K562 (cell line): ENCODE results near the gene AFF1. TPM values are rescaled to one million over a fixed set of nuclear protein-coding genes. Genes with fewer than 3 reads are reported as not detected.

Source experiments
- ATAC-seq: fragments of 200-7000 bp; cut with Tn5 transposase; 3 replicates; pipeline ENCODE4 v1.9.1; 2020; ENCODE audit warnings: moderate library complexity
- BruUV-seq: library from RNA; stranded (reverse); fragments of 400-500 nt; replicated peaks from 2 replicates; lab custom pipeline; 2021; lab: Mats Ljungman, UMichigan
- CTCF ChIA-PET: fragments of 300-600 bp; formaldehyde crosslinking; extraction: SDS; loops from one replicate; lab custom pipeline; 2021; ENCODE audit warnings: low intra/inter-chr PET ratio; lab: Yijun Ruan, JAX
- POLR2A ChIA-PET: fragments of 300-600, 350-650 bp; sonication (Branson Sonifier 250); formaldehyde crosslinking; extraction: SDS; loops from one replicate; lab custom pipeline; 2021; ENCODE audit warnings: antibody characterized with exemption, inconsistent platforms; lab: Yijun Ruan, JAX
- DNase-seq, 4 experiments: peaks; one replicate each; pipeline versions ENCODE4 v3.0.0 to v3.0.0-alpha.2; 2011 to 2018; ENCODE audit warnings: low spot score in 3 of 4, mixed read lengths in 3 of 4; ENCODE audit errors: extremely low read depth in 1 of 4
- FAIRE-seq: peaks from 2 replicates; lab custom pipeline; 2011; peaks lifted over from hg19 to GRCh38; lab: Jason Lieb, UNC
- H2AFZ ChIP-seq: 2 replicates; pipeline ENCODE4 v1.6.0; 2011; ENCODE audit warnings: low read depth, low read length, control low read depth, inconsistent platforms
- H3K27ac ChIP-seq: fragments of 200-600 bp; 3 replicates; pipeline ENCODE4 v1.8.0; 2011; ENCODE audit warnings: low read depth, mild to moderate bottlenecking, control low read depth, inconsistent platforms, low read length, moderate library complexity, mixed read lengths; ENCODE audit errors: extremely low read depth
- H3K27me3 ChIP-seq, 2 experiments: fragments of 300-600 bp in 1 of 2; 2 replicates in 1 of 2; 3 replicates in 1 of 2; pipeline versions ENCODE4 v1.6.0 to v1.8.0; 2011; ENCODE audit warnings: inconsistent platforms in 2 of 2, low read length in 2 of 2, mild to moderate bottlenecking in 1 of 2, mixed read lengths in 1 of 2, moderate library complexity in 1 of 2; ENCODE audit not compliant: control insufficient read depth in 2 of 2, insufficient read depth in 2 of 2
- H3K36me3 ChIP-seq: fragments of 300-600 bp; 3 replicates; pipeline ENCODE4 v1.8.0; 2011; ENCODE audit warnings: mild to moderate bottlenecking, low read length, inconsistent platforms; ENCODE audit not compliant: control insufficient read depth, insufficient read depth
- H3K4me1 ChIP-seq, 2 experiments: fragments of 200-600 bp in 1 of 2; replicated peaks in 1 of 2; 2 replicates in 1 of 2; 3 replicates in 1 of 2; pipeline versions ENCODE4 v1.5.1 to v1.8.0; 2011; ENCODE audit warnings: inconsistent platforms in 2 of 2, low read length in 2 of 2, mild to moderate bottlenecking in 1 of 2, mixed read lengths in 1 of 2, moderate library complexity in 1 of 2; ENCODE audit not compliant: control insufficient read depth in 2 of 2, insufficient read depth in 2 of 2
- H3K4me2 ChIP-seq: 2 replicates; pipeline ENCODE4 v1.6.1; 2011; ENCODE audit warnings: low read length, control low read depth, inconsistent platforms, mixed read lengths; ENCODE audit not compliant: insufficient read depth
- H3K4me3 ChIP-seq: fragments of 200-600 bp; sonication (generic), shearing (Covaris generic); 2 replicates; pipeline ENCODE4 v1.5.1; 2016; ENCODE audit warnings: control low read depth, inconsistent platforms
- H3K79me2 ChIP-seq: fragments of 200-600 bp; 3 replicates; pipeline ENCODE4 v1.8.0; 2011; ENCODE audit warnings: low read length, inconsistent platforms; ENCODE audit not compliant: control insufficient read depth, insufficient read depth
- H3K9ac ChIP-seq, 2 experiments: 2 replicates each; pipeline versions ENCODE4 v1.6.0 to v1.6.1; 2011; ENCODE audit warnings: low read depth in 2 of 2, low read length in 2 of 2, control low read depth in 1 of 2, inconsistent platforms in 1 of 2, mild to moderate bottlenecking in 1 of 2, mixed read lengths in 1 of 2; ENCODE audit not compliant: insufficient read depth in 1 of 2
- H3K9me1 ChIP-seq: one replicate; pipeline ENCODE4 v1.6.0; 2011; ENCODE audit warnings: inconsistent platforms, mild to moderate bottlenecking, low read length, moderate library complexity; ENCODE audit not compliant: control insufficient read depth, insufficient read depth
- H3K9me3 ChIP-seq: replicated peaks from 2 replicates; pipeline ENCODE4 v1.5.1; 2011; ENCODE audit warnings: low read depth, low read length, inconsistent platforms; ENCODE audit not compliant: control insufficient read depth, insufficient read depth
- H4K20me1 ChIP-seq: replicated peaks from 2 replicates; pipeline ENCODE4 v1.6.1; 2011; ENCODE audit warnings: low read length, inconsistent platforms, mixed read lengths; ENCODE audit not compliant: control insufficient read depth, insufficient read depth
- ARID3A ChIP-seq: IDR thresholded peaks from 2 replicates; pipeline ENCODE4 v1.6.1; 2012; ENCODE audit warnings: low read depth, low read length, improper control_type of control experiment, borderline replicate concordance
- BMI1 ChIP-seq: fragments of 150-350 bp; IDR thresholded peaks from 2 replicates; pipeline ENCODE4 v1.6.1; 2014; ENCODE audit warnings: low read length
- MLLT1 ChIP-seq, 2 experiments: fragments of 450-650 bp; IDR thresholded peaks; 2 replicates each; pipeline ENCODE4 v1.6.1; 2016
- PML ChIP-seq: IDR thresholded peaks from 2 replicates; pipeline ENCODE4 v1.6.1; 2012; ENCODE audit warnings: low read length, inconsistent platforms
- SMAD2 ChIP-seq: fragments of 150-350 bp; IDR thresholded peaks from 2 replicates; pipeline ENCODE4 v1.6.1; 2014; ENCODE audit warnings: low read depth, mild to moderate bottlenecking, low read length
- SMC3 ChIP-seq: conservative IDR thresholded peaks from 2 replicates; pipeline ENCODE4 v1.6.1; 2011; ENCODE audit warnings: low read depth, low read length, improper control_type of control experiment; ENCODE audit not compliant: insufficient read depth
- STAG1 ChIP-seq: sonication (generic); formaldehyde crosslinking; IDR thresholded peaks from 2 replicates; pipeline ENCODE4 v1.5.0; 2020; ENCODE audit warnings: missing genetic modification reagents, borderline replicate concordance
- ZZZ3 ChIP-seq: fragments of 450-650 bp; IDR thresholded peaks from 2 replicates; pipeline ENCODE4 v1.6.1; 2016; ENCODE audit warnings: antibody characterized with exemption, mild to moderate bottlenecking, moderate library complexity
- WGBS: fragments of 100-300 bp; shearing (Covaris generic); methylation state at CpG from one replicate; pipeline ENCODE4 v1.1.6; 2016; ENCODE audit warnings: low coverage, mixed read lengths; ENCODE audit not compliant: insufficient coverage; ENCODE audit errors: missing lambda C conversion rate; 5-methylcytosine and 5-hydroxymethylcytosine counted together
- in situ Hi-C: fragments of 300-500 bp; cut with MboI; formaldehyde crosslinking; loops from 4 replicates; pipeline ENCODE4 v1.15.0; 2018; ENCODE audit warnings: inconsistent platforms, mixed read lengths
- intact Hi-C: fragments of 100-400 bp; cut with micrococcal nuclease; formaldehyde crosslinking; loops from 2 replicates; pipeline ENCODE4 v1.14.2; 2022
- polyA plus RNA-seq, 8 experiments: library from polyadenylated mRNA; depleted of rRNA in 4 of 8; stranded (reverse) in 5 of 8; unstranded in 3 of 8; fragments of >200 nt; fragmentation: Nextera tagmentation in 2 of 8; fragmentation: Illumina TruSeq in 1 of 8; extraction: Ambion mirVana in 2 of 8; extraction: Trizol in 1 of 8; gene quantifications; 2 replicates each; pipeline versions ENCODE4 v1.2.1 to v1.2.3, GENCODE V29; 2011 to 2014; ENCODE audit warnings: inconsistent platforms in 1 of 8, missing spikeins in 1 of 8
- total RNA-seq, 7 experiments: library from RNA; depleted of rRNA in 6 of 7; stranded (reverse); fragments of >200 nt in 6 of 7; fragmentation: Illumina TruSeq in 2 of 7; extraction: Trizol in 2 of 7; gene quantifications; 2 replicates each; pipeline versions ENCODE4 v1.2.1 to v1.2.3, GENCODE V29; 2011 to 2021; ENCODE audit warnings: low replicate concordance in 1 of 7
- TF ChIP-seq, protein P1 (sequence below), 2 experiments: fragments of 450-650 bp; conservative IDR thresholded peaks; 2 replicates each; pipeline ENCODE4 v1.6.1; 2017; ENCODE audit warnings: mild to moderate bottlenecking in 2 of 2, moderate library complexity in 2 of 2

The AFF1 gene
- total and polyA plus RNA-seq, 9 of the 15 experiments (the other 6 are each of a cell fraction or from before 2014, with no cell fraction given): 4.1 to 47.5 (median 17.2) TPM

- no peaks in the 10 kb centered on the region for H3K9me3 ChIP-seq
- 8% methylated on average over 4 of the region's 4 CpGs for WGBS
- H3K4me3 ChIP-seq: no peak overlapping the region
- intact Hi-C loops: loop anchor here (1.0 to 5.0 kb wide), 5 partner anchors 106 to 566 kb away; no protein-coding TSS in a partner anchor
- no peaks in the 10 kb centered on the region; a peak in 1 of 5 replicates for H3K4me1 ChIP-seq
- H3K27ac ChIP-seq: no peak overlapping the region
- H3K36me3 ChIP-seq: no peaks in the 10 kb centered on the region
- H4K20me1 ChIP-seq: no peaks in the 10 kb centered on the region
- H2AFZ ChIP-seq: no peak overlapping the region
- no peak overlapping the region for H3K4me2 ChIP-seq
- no peaks in the 10 kb centered on the region for H3K9me1 ChIP-seq
- FAIRE-seq (peak; percentile 84), ATAC-seq (peak; percentile 90), DNase-seq (peak in 1 of 4 experiments; percentile 55)
- H3K27me3 ChIP-seq: no peaks in the 10 kb centered on the region
- in situ Hi-C loops: loop anchor here (5.0 to 10.0 kb wide), 2 partner anchors 406 to 946 kb away; no protein-coding TSS in a partner anchor
- no peak overlapping the region for H3K9ac ChIP-seq
- H3K79me2 ChIP-seq: no peaks in the 10 kb centered on the region
- ChIA-PET CTCF (interaction anchor here (0.6 to 1.7 kb wide), 6 partner anchors 18 to 950 kb away, joined by 3 to 7 read pairs (median 4); no protein-coding TSS in a partner anchor), POLR2A (no interaction called here)
- BruUV-seq: no TSS peak
- TF ChIP-seq STAG1 (CRISPR knock-in tag) (peak; percentile 77; the same call in 1 of the 2 replicates), SMAD2 (no peak), BMI1 (no peak), PML (no peak), MLLT1 (IDR thresholded peaks at IDR 0.05) (no peak), ZZZ3 (no peak), ARID3A (no peak), SMC3 (peak; percentile 67)
- TF ChIP-seq, protein P1, sequence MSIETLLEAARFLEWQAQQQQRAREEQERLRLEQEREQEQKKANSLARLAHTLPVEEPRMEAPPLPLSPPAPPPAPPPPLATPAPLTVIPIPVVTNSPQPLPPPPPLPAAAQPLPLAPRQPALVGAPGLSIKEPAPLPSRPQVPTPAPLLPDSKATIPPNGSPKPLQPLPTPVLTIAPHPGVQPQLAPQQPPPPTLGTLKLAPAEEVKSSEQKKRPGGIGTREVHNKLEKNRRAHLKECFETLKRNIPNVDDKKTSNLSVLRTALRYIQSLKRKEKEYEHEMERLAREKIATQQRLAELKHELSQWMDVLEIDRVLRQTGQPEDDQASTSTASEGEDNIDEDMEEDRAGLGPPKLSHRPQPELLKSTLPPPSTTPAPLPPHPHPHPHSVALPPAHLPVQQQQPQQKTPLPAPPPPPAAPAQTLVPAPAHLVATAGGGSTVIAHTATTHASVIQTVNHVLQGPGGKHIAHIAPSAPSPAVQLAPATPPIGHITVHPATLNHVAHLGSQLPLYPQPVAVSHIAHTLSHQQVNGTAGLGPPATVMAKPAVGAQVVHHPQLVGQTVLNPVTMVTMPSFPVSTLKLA (conservative IDR thresholded peaks at IDR 0.05): no peak
Observed at GRCh38 chr4:86898562-86898961, 36.2 kb upstream of the AFF1 start.
